Measurements from ENCODE around the gene PITHD1. TPM values are rescaled to one million over a fixed set of nuclear protein-coding genes. Genes with fewer than 3 reads are reported as not detected.

The PITHD1 gene
- total RNA-seq, 1 donor from 2014 or later: 72.5 TPM

GRCh38 chr1:23784846-23785245, 6.6 kb downstream of the PITHD1 start:
- peaks cover 33% of the 10 kb centered on the region for H3K79me2 ChIP-seq (ENCODE audit: low read depth)
- no peak overlapping the region for H2AFZ ChIP-seq (replicated peaks)
- H4K20me1 ChIP-seq (ENCODE audit: low read depth): peaks cover 6% of the 10 kb centered on the region
- Mint-ChIP-seq H3K27me3 (ENCODE audit: insufficient read depth, low read depth) (no peaks in the 10 kb centered on the region), H3K4me1 (peaks cover 4% of the 10 kb centered on the region), H3K4me3 (no peak overlapping the region), H3K36me3 (peaks cover 24% of the 10 kb centered on the region), H3K9me3 (no peaks in the 10 kb centered on the region), H3K27ac (no peak overlapping the region)
- no peak for TF ChIP-seq CTCF (IDR thresholded peaks at IDR 0.05)
- TF ChIP-seq EZH2phosphoT487 (IDR thresholded peaks at IDR 0.05): no peak
- TF ChIP-seq EZH2 (IDR thresholded peaks at IDR 0.05): no peak
- no peak overlapping the region for H3K4me3 ChIP-seq
- H3K9me3 ChIP-seq (ENCODE audit: low read depth): no peaks in the 10 kb centered on the region
- H3K27ac ChIP-seq: no peak overlapping the region
- H3K4me1 ChIP-seq: no peaks in the 10 kb centered on the region
- no peak for DNase-seq (ENCODE audit: low spot score)
- H3K36me3 ChIP-seq: peaks cover 4% of the 10 kb centered on the region
- H3F3A ChIP-seq (ENCODE audit: low read depth): peaks cover 14% of the 10 kb centered on the region
- H3K4me2 ChIP-seq: no peak overlapping the region
- no peak overlapping the region for H3K9ac ChIP-seq
- H3K27me3 ChIP-seq: no peaks in the 10 kb centered on the region

- Histone ChIP-seq H3K27ac (no peak overlapping the region), H3F3A (ENCODE audit: low read depth) (peaks cover 26% of the 10 kb centered on the region), H3K4me3 (no peak overlapping the region), H3K27me3 (no peaks in the 10 kb centered on the region), H3K9ac (no peak overlapping the region), H3K9me3 (ENCODE audit: low read depth) (no peaks in the 10 kb centered on the region), H3K79me2 (ENCODE audit: low read depth) (peaks cover 30% of the 10 kb centered on the region), H3K4me2 (no peak overlapping the region), H4K20me1 (ENCODE audit: low read depth) (peaks cover 6% of the 10 kb centered on the region), H3K36me3 (peaks cover 4% of the 10 kb centered on the region), H2AFZ (replicated peaks) (no peak overlapping the region), H3K4me1 (peaks cover 3% of the 10 kb centered on the region)
- no peak for DNase-seq (ENCODE audit: low spot score)
- no peak overlapping the region for H3K4me3 Mint-ChIP-seq
- peaks cover 15% of the 10 kb centered on the region for H3K4me1 Mint-ChIP-seq
- no peaks in the 10 kb centered on the region for H3K9me3 Mint-ChIP-seq
- TF ChIP-seq CTCF (IDR thresholded peaks at IDR 0.05): no peak
- no peaks in the 10 kb centered on the region for H3K27me3 Mint-ChIP-seq (ENCODE audit: insufficient read depth, low read depth)
- no peak overlapping the region for H3K27ac Mint-ChIP-seq
- peaks cover 21% of the 10 kb centered on the region for H3K36me3 Mint-ChIP-seq
Measured at GRCh38 chr1:23787701-23788100, 9.5 kb downstream of the PITHD1 start.

- no peak for DNase-seq (ENCODE audit: low spot score)
- Mint-ChIP-seq H3K27me3 (ENCODE audit: insufficient read depth, low read depth) (no peaks in the 10 kb centered on the region), H3K27ac (no peak overlapping the region), H3K4me3 (no peak overlapping the region), H3K36me3 (peaks cover 21% of the 10 kb centered on the region), H3K4me1 (peaks cover 15% of the 10 kb centered on the region), H3K9me3 (no peaks in the 10 kb centered on the region)
- H3K27me3 ChIP-seq: no peaks in the 10 kb centered on the region
- H3K36me3 ChIP-seq: peaks cover 2% of the 10 kb centered on the region
- H3K9me3 ChIP-seq (ENCODE audit: low read depth): no peaks in the 10 kb centered on the region
- peaks cover 28% of the 10 kb centered on the region for H3K79me2 ChIP-seq (ENCODE audit: low read depth)
- peaks cover 3% of the 10 kb centered on the region for H3K4me1 ChIP-seq
- no peak overlapping the region for H3K9ac ChIP-seq
- H2AFZ ChIP-seq (replicated peaks): no peak overlapping the region
- H3K4me3 ChIP-seq: no peak overlapping the region
- H3F3A ChIP-seq (ENCODE audit: low read depth): peaks cover 26% of the 10 kb centered on the region
- TF ChIP-seq EZH2 (IDR thresholded peaks at IDR 0.05) (no peak), CTCF (IDR thresholded peaks at IDR 0.05) (no peak), EZH2phosphoT487 (IDR thresholded peaks at IDR 0.05) (no peak)
- no peak overlapping the region for H3K4me2 ChIP-seq
- no peak overlapping the region for H3K27ac ChIP-seq
- peaks cover 6% of the 10 kb centered on the region for H4K20me1 ChIP-seq (ENCODE audit: low read depth)
Measured at GRCh38 chr1:23788695-23789094, 10.5 kb downstream of the PITHD1 start.

All from neural progenitor cell (in vitro differentiated cells).